ENCODE results near the gene CROT.
A peak's percentile ranks its signal among the peaks of the same experiment; 100 is the strongest.

The CROT gene

DNA sequence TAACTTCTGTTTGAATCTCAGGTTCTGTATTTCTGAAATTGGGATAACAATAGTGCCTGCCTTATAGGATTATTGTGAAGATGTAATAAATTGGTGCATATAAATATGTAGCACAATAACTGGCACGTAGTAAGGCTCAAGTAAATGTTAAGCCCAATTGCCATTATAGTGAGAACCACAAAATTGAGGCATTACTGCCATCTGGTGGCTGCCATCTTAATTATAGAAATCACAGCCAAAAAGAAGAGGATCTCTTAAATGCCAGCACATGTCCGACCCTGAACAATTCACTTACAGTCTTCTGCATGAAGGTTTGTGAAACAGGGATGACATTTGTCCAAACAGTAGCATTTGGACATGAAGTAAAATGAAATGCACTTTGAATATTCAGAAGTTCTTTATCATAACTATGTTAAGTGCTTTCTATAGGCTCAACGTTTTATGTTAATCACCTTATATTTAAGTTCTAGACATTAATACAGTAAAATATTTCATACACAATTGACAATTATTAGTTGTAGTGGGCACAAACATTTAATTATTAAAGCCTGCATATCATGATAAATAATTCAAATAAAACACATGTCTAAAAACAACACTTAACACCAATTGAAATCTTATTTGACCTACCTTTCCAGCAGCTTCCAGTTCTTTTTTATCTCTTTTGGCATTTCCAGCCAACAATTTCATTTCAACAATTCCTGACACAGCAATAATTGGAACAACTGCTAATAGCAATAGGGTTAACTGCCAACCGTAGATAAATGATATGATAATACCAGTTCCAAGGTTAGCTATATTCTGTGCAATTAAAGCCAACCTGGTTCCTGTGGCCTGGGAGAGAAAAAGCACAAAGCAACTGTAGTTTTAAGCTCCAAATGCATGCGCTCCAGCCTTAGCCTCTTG is 71.5 kb downstream of the CROT start:
- peak; percentile 30 for DNase-seq

DNA sequence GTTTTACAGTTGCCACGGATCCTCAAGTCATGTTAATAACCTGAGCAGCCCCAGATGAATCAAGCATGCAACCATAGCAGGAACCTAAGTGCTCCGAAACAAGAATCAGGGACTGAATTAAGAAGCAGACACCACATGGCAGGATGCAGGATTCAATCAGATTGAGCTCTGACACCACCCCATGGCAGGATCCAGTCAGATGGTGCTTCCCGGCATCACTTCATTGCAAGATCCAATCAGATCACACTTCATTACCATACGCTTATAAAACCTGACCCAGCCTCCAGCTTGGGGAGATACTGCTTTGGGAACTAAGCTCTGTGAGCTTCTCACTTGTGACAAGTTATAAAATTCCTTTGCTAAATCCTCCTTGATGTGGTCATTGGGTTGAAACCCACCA is 74.7 kb downstream of the CROT start:
- no peak for DNase-seq

- DNase-seq: no peak
Measured at GRCh38 chr7:87424075-87424474, 78.6 kb downstream of the CROT start.

DNA sequence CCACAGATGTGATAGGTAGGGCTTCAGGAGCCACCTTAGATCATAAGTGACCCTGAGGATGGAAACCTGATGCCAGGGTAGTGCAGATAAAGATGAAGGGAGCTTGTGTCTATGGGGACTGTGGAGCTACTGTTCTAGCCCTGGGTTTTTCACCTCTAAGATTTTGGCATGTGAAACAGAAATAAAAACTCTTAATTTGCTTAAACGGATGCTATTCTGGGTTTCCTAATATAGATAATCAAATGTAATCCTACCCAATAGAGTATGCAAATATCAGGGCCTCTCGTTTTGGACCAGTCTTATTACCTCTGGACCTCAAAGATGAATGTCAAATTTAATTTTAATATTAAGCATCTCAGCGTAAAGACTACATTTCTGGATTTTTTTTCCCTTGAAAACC is 80.7 kb downstream of the CROT start:
- DNase-seq: no peak

DNA sequence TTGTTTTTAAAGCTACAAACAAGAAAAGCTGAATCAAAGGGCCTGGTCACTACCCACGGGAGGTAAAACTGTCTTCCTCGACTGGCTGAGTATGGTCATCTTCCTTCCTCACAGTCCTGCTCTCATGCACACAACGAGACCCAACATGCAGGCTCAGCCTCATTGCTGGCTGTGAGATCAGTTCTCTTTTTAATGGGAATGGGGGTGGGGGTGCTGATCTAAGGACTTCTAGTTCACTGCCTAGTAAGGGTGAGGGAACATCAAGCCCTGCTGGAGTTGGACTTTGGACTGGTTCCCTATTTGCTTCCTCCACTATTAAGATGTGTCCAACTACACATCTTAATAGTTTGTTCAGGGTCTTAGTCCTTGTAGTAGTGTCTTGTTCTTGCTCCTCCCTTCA is 81.8 kb downstream of the CROT start:
- no peak for DNase-seq

- no peak for DNase-seq
Measured at GRCh38 chr7:87432536-87432935, 87.1 kb downstream of the CROT start.

GRCh38 chr7:87435546-87435945 is 90.1 kb downstream of the CROT start:
- DNase-seq: no peak

DNA sequence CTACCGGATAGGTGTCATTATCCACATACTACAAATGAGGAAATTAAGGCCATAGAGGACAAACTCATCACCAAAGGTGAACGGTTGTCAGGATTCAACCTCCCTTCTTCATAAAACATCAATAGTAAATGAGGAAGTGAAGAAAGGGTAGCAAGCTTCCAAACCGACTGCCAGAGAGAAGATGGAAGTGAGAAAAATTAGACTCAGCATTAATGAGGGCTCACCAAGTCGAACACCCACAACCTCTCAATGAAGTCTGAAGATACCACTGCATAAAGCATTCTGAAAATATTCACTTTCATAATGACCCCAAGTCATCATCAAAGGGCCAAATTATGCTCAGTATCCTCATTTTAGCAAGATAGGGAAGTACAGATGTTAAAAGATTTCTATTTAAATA is 100.4 kb downstream of the CROT start:
- DNase-seq: no peak

DNA sequence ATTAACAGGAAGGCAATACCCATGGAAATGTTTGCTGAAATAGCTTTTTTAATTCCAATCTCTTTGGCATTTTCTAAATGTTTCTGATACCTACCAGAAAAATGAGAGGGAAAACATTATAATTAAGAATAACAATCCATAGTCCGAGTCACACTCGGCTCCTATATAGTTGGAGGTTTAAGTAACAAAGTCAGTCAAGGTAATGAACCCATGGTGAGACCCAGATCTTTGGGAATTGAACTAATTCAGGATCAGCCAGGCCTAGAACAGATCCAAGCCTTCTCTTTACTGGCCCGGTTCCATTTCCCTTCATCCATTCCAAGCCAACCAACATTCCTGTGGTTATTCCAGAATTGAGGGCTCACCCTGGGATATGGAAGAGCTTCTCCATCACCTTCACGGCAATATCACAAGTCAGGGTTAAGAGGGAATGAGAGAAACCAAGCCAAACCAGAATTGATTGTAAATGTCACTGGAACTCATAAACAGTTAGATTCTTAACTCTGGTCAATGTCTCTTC is 101.7 kb downstream of the CROT start:
- DNase-seq: no peak

GRCh38 chr7:87448388-87448787 is 102.9 kb downstream of the CROT start:
- peak; percentile 1 for DNase-seq
